Measurements from ENCODE around the gene SNU13. TPM values are rescaled to one million over a fixed set of nuclear protein-coding genes. Genes with fewer than 3 reads are reported as not detected.

Gene SNU13
- total and polyA plus RNA-seq, 2 of the 4 experiments (the other 2 are of a cell fraction), result 122 to 185 TPM

DNA sequence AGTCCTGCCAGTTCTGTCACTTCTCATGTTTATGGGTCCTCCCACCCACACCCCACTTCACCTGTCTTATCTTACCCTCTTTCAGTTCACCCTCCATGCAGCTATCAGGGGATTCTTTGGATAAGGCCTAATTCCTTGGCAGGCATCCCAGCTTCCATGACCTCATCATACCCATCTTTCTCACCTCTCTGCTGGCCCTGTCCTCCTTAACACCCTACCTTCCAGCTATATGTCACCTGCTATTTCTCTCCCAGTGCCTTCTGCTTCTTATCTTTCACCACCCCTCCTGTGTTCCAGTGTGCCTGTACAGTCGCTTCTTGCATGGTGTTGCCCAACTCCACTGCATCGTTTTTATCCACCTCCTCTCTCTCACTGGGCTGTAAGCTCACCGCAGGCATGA, 28.3 kb downstream of the SNU13 start:
- intact Hi-C loops (cut with micrococcal nuclease) (no loop called here), dilution Hi-C loops (cut with HindIII; ENCODE audit: low sequenced_read_pairs, unreplicated experiment) (no loop called here), in situ Hi-C loops (cut with MboI; ENCODE audit: low sequenced_read_pairs) (no loop called here)
- Histone ChIP-seq H3K4me3 (ENCODE audit: insufficient read depth, low read depth, low read length) (no peak overlapping the region), H4K91ac (ENCODE audit: insufficient read depth, low read depth, low read length) (no peak overlapping the region), H3K9me3 (ENCODE audit: control insufficient read depth, insufficient read depth, low read length) (no peaks in the 10 kb centered on the region), H3K56ac (ENCODE audit: extremely low read depth, insufficient read depth, low read length) (no peak overlapping the region), H3K4me1 (ENCODE audit: control insufficient read depth, insufficient read depth, low read length) (0 out of 2 replicates have a peak, but pooled peaks cover 1% of the 10 kb centered on the region), H2BK120ac (ENCODE audit: low read depth, low read length) (no peak overlapping the region), H3K9me1 (ENCODE audit: insufficient read depth, low read length) (0 out of 2 replicates have a peak, but pooled peaks cover 7% of the 10 kb centered on the region), H2AK9ac (replicated peaks; ENCODE audit: low read depth, low read length, poor library complexity) (no peak overlapping the region), H3K23ac (ENCODE audit: low read depth, low read length) (no peak overlapping the region), H2AK5ac (ENCODE audit: low read depth, low read length) (no peak overlapping the region), H3K27ac (ENCODE audit: insufficient read depth, low read length) (no peak overlapping the region), H3K18ac (ENCODE audit: low read depth, low read length) (no peak overlapping the region), H3K36me3 (ENCODE audit: control insufficient read depth, insufficient read depth, low read length) (peaks cover 49% of the 10 kb centered on the region), H3K27me3 (ENCODE audit: control insufficient read depth, insufficient read depth, low read length) (no peaks in the 10 kb centered on the region), H3K9ac (ENCODE audit: low read depth, low read length) (no peak overlapping the region), H3K79me1 (ENCODE audit: low read depth in 1 of 2, low read length in 2 of 2) (peaks cover 8 to 41% of the 10 kb centered on the region in 2 experiments), H4K20me1 (ENCODE audit: insufficient read depth, low read length) (peaks cover 10% of the 10 kb centered on the region; the same call in 1 of the 2 replicates), H2BK5ac (ENCODE audit: low read depth, low read length, poor library complexity, severe bottlenecking) (no peak overlapping the region), H3K4me2 (ENCODE audit: low read depth, low read length) (no peak overlapping the region), H2AFZ (replicated peaks; ENCODE audit: low read length, poor library complexity) (no peak overlapping the region), H2BK20ac (ENCODE audit: low read depth, low read length) (no peak overlapping the region), H4K5ac (ENCODE audit: low read depth, low read length) (no peak overlapping the region), H2BK15ac (ENCODE audit: low read depth, low read length) (no peak overlapping the region), H3K14ac (replicated peaks; ENCODE audit: low read depth, low read length) (no peak overlapping the region), H4K8ac (ENCODE audit: low read depth in 2 of 2, low read length in 2 of 2) (no peak overlapping the region), H3K4ac (ENCODE audit: low read depth, low read length) (no peak overlapping the region)
- no peak for ATAC-seq (ENCODE audit: low read depth)
- TF ChIP-seq MXI1 (IDR thresholded peaks at IDR 0.05; ENCODE audit: borderline replicate concordance, low read depth, low read length), result no peak
- no peak for TF ChIP-seq NFE2L2 (IDR thresholded peaks at IDR 0.05; ENCODE audit: low read depth, low read length)
- TF ChIP-seq RAD21 (IDR thresholded peaks at IDR 0.05; ENCODE audit: low read length), result no peak
- no peak for TF ChIP-seq BHLHE40 (IDR thresholded peaks at IDR 0.05; ENCODE audit: low read depth, low read length)
- no peak for TF ChIP-seq CHD1 (IDR thresholded peaks at IDR 0.05; ENCODE audit: low read depth, low read length)
- TF ChIP-seq, protein P1, sequence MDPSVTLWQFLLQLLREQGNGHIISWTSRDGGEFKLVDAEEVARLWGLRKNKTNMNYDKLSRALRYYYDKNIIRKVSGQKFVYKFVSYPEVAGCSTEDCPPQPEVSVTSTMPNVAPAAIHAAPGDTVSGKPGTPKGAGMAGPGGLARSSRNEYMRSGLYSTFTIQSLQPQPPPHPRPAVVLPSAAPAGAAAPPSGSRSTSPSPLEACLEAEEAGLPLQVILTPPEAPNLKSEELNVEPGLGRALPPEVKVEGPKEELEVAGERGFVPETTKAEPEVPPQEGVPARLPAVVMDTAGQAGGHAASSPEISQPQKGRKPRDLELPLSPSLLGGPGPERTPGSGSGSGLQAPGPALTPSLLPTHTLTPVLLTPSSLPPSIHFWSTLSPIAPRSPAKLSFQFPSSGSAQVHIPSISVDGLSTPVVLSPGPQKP (IDR thresholded peaks at IDR 0.05; ENCODE audit: borderline replicate concordance, low read depth, low read length), result no peak
- TF ChIP-seq RFX5 (IDR thresholded peaks at IDR 0.05; ENCODE audit: low read depth, low read length), result no peak
- TF ChIP-seq, protein P2, sequence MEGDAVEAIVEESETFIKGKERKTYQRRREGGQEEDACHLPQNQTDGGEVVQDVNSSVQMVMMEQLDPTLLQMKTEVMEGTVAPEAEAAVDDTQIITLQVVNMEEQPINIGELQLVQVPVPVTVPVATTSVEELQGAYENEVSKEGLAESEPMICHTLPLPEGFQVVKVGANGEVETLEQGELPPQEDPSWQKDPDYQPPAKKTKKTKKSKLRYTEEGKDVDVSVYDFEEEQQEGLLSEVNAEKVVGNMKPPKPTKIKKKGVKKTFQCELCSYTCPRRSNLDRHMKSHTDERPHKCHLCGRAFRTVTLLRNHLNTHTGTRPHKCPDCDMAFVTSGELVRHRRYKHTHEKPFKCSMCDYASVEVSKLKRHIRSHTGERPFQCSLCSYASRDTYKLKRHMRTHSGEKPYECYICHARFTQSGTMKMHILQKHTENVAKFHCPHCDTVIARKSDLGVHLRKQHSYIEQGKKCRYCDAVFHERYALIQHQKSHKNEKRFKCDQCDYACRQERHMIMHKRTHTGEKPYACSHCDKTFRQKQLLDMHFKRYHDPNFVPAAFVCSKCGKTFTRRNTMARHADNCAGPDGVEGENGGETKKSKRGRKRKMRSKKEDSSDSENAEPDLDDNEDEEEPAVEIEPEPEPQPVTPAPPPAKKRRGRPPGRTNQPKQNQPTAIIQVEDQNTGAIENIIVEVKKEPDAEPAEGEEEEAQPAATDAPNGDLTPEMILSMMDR (conservative IDR thresholded peaks at IDR 0.05; ENCODE audit: low read depth, low read length), result no peak
- peak; percentile 12 for DNase-seq
- WGBS, 2 experiments (ENCODE audit: extremely low coverage in 2 of 2, insufficient read length in 1 of 2), result 78% methylated on average over 3 of the region's 3 CpGs; no CpG with 5 or more reads in 1 of the 2 experiments
- ChIA-PET POLR2A (ENCODE audit: unreplicated experiment) (no interaction called here), CTCF (no interaction called here)
- BruUV-seq (replicated peaks), result no TSS peak

All from IMR-90 (cell line).